Right atrium auricular region (tissue), 2 donors: ENCODE data around the gene PPP2R5B. TPM values are rescaled to one million over a fixed set of nuclear protein-coding genes. Genes with fewer than 3 reads are reported as not detected.

Experiments used
- DNase-seq: peaks from one replicate; pipeline ENCODE4 v3.0.0-alpha.2; 2019; ENCODE audit warnings: low spot score
- H3K27ac ChIP-seq, 2 donors: fragments of 200-600 bp; sonication (generic); 1 replicate in 1 of 2; 2 replicates in 1 of 2; pipeline ENCODE4 v1.5.1; 2016 to 2019
- H3K27me3 ChIP-seq, 2 donors: fragments of 200-600 bp; sonication (generic); one replicate each; pipeline versions ENCODE4 v1.5.1 to v1.6.0; 2017 to 2019
- H3K36me3 ChIP-seq: fragments of 200-600 bp; sonication (generic); one replicate; pipeline ENCODE4 v1.5.1; 2016
- H3K4me1 ChIP-seq, 2 donors: fragments of 200-600 bp; sonication (generic); one replicate each; pipeline versions ENCODE4 v1.5.1 to v1.6.0; 2017 to 2019
- H3K4me3 ChIP-seq, 2 donors: fragments of 200-600 bp; sonication (generic); 1 replicate in 1 of 2; 2 replicates in 1 of 2; pipeline ENCODE4 v1.5.1; 2017 to 2019; ENCODE audit warnings: mild to moderate bottlenecking in 1 of 2, moderate library complexity in 1 of 2
- H3K9me3 ChIP-seq, 2 donors: fragments of 200-600 bp; sonication (generic); one replicate each; pipeline ENCODE4 v1.5.1; 2019
- total RNA-seq, 2 donors: library from RNA; depleted of rRNA; stranded (reverse); fragments of >200 nt; gene quantifications; one replicate each; pipeline ENCODE4 v1.1.0, GENCODE V29; 2016
- TF ChIP-seq, protein P1 (sequence below), 2 donors: fragments of 200-600 bp; sonication (generic); IDR thresholded peaks; one replicate each; pipeline ENCODE4 v1.5.1; 2019; ENCODE audit warnings: antibody characterized with exemption in 2 of 2

PPP2R5B gene
- total RNA-seq, 2 donors from 2014 or later = 21.5 to 23.0 TPM

DNA sequence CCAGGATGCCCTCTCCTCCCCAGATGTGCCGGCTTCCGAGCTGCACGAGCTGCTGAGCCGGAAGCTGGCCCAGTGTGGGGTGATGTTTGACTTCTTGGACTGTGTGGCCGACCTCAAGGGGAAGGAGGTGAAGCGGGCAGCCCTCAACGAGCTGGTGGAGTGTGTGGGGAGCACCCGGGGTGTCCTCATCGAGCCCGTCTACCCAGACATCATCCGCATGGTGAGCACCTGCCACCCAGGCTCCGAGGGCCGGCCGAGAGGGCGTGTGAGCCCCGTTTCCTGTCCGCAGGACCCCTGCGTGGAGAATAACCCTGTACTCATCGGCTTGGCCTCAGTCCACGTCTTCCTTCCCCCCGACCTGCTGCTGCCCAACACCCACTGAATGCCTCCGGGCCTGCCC lies 2.2 kb downstream of the PPP2R5B start:
- Histone ChIP-seq H3K4me3 (no peak overlapping the region), H3K9me3 (no peaks in the 10 kb centered on the region), H3K36me3 (peaks cover 48% of the 10 kb centered on the region), H3K4me1 (peaks cover 0 to 26% of the 10 kb centered on the region in 2 donors), H3K27ac (no peak overlapping the region), H3K27me3 (no peaks in the 10 kb centered on the region)
- no peak for DNase-seq
- TF ChIP-seq, protein P1, sequence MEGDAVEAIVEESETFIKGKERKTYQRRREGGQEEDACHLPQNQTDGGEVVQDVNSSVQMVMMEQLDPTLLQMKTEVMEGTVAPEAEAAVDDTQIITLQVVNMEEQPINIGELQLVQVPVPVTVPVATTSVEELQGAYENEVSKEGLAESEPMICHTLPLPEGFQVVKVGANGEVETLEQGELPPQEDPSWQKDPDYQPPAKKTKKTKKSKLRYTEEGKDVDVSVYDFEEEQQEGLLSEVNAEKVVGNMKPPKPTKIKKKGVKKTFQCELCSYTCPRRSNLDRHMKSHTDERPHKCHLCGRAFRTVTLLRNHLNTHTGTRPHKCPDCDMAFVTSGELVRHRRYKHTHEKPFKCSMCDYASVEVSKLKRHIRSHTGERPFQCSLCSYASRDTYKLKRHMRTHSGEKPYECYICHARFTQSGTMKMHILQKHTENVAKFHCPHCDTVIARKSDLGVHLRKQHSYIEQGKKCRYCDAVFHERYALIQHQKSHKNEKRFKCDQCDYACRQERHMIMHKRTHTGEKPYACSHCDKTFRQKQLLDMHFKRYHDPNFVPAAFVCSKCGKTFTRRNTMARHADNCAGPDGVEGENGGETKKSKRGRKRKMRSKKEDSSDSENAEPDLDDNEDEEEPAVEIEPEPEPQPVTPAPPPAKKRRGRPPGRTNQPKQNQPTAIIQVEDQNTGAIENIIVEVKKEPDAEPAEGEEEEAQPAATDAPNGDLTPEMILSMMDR (IDR thresholded peaks at IDR 0.05) = no peak

DNA sequence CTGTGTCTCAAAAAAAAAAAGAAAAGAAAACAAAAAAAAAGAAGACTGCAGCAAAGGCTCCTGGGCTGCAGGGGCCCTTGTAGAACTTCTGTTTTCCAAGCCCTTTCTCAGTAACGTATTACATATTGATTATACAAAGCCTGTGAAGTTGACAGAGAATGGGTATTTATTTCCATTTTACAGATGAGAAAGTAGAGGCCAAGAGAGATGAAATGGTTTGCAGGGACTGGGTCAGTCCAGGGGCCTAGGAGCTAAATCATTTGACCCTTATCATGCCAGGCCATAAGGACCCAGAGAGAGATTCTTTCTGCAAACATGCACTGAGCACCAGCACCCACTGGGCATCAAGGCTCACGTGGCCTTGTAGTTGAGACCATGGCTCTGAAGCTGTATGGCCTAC lies 4.5 kb downstream of the PPP2R5B start:
- no peak for DNase-seq
- Histone ChIP-seq H3K27ac (no peak overlapping the region), H3K27me3 (no peaks in the 10 kb centered on the region), H3K36me3 (peaks cover 70% of the 10 kb centered on the region), H3K4me3 (no peak overlapping the region), H3K4me1 (peaks cover 0 to 18% of the 10 kb centered on the region in 2 donors), H3K9me3 (no peaks in the 10 kb centered on the region)
- TF ChIP-seq, protein P1 (IDR thresholded peaks at IDR 0.05) = no peak

DNA sequence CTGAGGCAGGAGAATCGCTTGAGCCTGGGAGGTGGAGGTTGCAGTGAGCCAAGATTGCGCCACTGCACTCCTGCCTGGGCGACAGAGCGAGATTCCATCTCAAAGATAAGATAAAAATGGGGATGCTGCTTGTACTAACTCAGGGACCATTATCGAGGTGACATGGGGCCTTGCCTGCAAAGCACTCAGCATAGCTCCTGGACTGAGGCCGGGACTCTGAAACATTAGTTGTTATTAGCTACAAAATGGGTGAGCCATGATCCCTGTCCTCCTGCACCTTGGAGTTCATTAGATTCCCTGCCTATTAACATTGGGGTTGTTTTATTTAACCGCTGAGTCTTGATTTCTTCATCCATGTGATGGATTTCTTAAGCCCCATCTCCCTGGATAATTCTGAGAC lies 5.1 kb downstream of the PPP2R5B start:
- H3K4me3 ChIP-seq = no peak overlapping the region
- H3K9me3 ChIP-seq = no peaks in the 10 kb centered on the region
- no peaks in the 10 kb centered on the region for H3K27me3 ChIP-seq
- TF ChIP-seq, protein P1 (IDR thresholded peaks at IDR 0.05) = no peak
- H3K4me1 ChIP-seq = peaks cover 0 to 18% of the 10 kb centered on the region in 2 donors
- no peak overlapping the region for H3K27ac ChIP-seq
- H3K36me3 ChIP-seq = peaks cover 75% of the 10 kb centered on the region
- DNase-seq = no peak

DNA sequence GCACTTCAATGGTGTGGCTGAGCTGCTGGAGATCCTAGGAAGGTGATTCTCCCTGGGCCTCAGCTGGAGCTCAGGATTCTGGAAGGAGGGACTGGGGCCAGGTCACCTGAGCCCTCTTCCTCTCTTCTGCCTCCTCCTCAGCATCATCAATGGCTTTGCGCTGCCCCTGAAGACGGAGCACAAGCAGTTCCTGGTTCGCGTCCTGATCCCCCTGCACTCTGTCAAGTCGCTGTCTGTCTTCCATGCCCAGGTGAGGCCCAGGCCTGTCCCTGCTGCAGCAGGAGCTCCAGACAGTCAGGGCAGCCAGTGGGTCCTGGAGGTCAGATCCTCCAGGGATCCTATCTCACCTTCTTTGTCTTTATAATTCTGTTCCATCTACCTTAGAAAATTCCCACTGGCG lies 5.9 kb downstream of the PPP2R5B start:
- no peak for DNase-seq
- Histone ChIP-seq H3K36me3 (peaks cover 75% of the 10 kb centered on the region), H3K27me3 (no peaks in the 10 kb centered on the region), H3K4me3 (no peak overlapping the region), H3K9me3 (no peaks in the 10 kb centered on the region), H3K27ac (no peak overlapping the region), H3K4me1 (peaks cover 0 to 14% of the 10 kb centered on the region in 2 donors)
- TF ChIP-seq, protein P1 (IDR thresholded peaks at IDR 0.05) = no peak

DNA sequence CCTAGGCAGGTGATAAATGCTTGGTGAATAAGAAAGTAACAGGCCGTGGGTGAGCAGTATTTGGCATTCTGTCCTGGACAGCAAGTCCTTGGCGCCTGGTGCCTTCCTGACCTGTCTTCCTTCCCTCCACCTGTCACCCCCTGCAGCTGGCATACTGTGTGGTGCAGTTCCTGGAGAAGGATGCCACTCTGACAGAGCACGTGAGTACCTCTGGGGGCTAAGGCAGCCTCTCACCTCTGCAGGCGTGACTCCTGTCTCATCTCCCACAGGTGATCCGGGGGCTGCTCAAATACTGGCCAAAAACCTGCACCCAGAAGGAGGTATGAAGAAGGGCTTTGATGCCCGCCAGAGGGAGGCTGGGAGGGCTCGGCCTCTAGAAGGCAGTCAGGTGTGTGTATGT lies 6.8 kb downstream of the PPP2R5B start:
- DNase-seq = no peak
- H3K27me3 ChIP-seq = no peaks in the 10 kb centered on the region
- H3K27ac ChIP-seq = no peak overlapping the region
- peaks cover 0 to 5% of the 10 kb centered on the region in 2 donors for H3K4me1 ChIP-seq
- TF ChIP-seq, protein P1 (IDR thresholded peaks at IDR 0.05) = no peak
- H3K36me3 ChIP-seq = peaks cover 75% of the 10 kb centered on the region
- H3K4me3 ChIP-seq = no peak overlapping the region
- H3K9me3 ChIP-seq = no peaks in the 10 kb centered on the region

DNA sequence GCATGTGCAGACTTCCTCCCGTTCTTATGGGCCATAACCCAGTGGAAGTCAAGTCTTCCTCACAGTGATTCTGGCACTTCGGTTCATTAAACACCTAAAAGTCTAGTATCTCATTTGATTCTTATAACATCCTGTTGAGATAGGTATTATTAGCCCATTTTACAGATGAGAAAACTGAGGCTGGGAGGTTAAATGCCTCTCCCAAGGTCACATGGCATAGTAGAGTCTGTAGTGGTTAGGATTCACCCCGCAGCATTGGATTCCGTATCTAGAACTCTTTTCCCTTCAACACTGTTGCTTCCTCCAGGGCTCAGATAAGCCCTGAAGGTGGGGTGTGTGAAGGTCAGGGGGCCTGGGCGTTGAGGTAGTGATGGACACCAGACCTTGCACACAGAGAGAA lies 7.8 kb downstream of the PPP2R5B start:
- no peaks in the 10 kb centered on the region for H3K9me3 ChIP-seq
- TF ChIP-seq, protein P1 (IDR thresholded peaks at IDR 0.05) = no peak
- peaks cover 69% of the 10 kb centered on the region for H3K36me3 ChIP-seq
- DNase-seq = no peak
- no peak overlapping the region for H3K27ac ChIP-seq
- no peaks in the 10 kb centered on the region for H3K27me3 ChIP-seq
- H3K4me3 ChIP-seq = no peak overlapping the region
- no peaks in the 10 kb centered on the region for H3K4me1 ChIP-seq
